Mucosa of rectum (tissue), 2 donors: ENCODE measurements around the gene CCDC122.

Experiments
- H3K27ac ChIP-seq, 2 donors: one replicate each; pipeline ENCODE4 v1.7.0; 2013; ENCODE audit warnings: inconsistent platforms in 2 of 2, low read depth in 2 of 2, low read length in 2 of 2
- H3K27me3 ChIP-seq, 2 donors: one replicate each; pipeline ENCODE4 v1.7.0; 2013; ENCODE audit warnings: low read length in 2 of 2; ENCODE audit not compliant: control insufficient read depth in 2 of 2, insufficient read depth in 2 of 2
- H3K36me3 ChIP-seq, 2 donors: one replicate each; pipeline ENCODE4 v1.7.0; 2013; ENCODE audit warnings: low read length in 2 of 2; ENCODE audit not compliant: control insufficient read depth in 2 of 2, insufficient read depth in 2 of 2
- H3K4me1 ChIP-seq, 2 donors: one replicate each; pipeline ENCODE4 v1.7.0; 2013; ENCODE audit warnings: low read length in 2 of 2, mild to moderate bottlenecking in 1 of 2; ENCODE audit not compliant: control insufficient read depth in 2 of 2, insufficient read depth in 2 of 2
- H3K4me3 ChIP-seq, 2 donors: one replicate each; pipeline ENCODE4 v1.7.0; 2013; ENCODE audit warnings: low read length in 2 of 2
- H3K9ac ChIP-seq, 2 donors: one replicate each; pipeline ENCODE4 v1.7.0; 2013; ENCODE audit warnings: low read length in 2 of 2, low read depth in 1 of 2, mild to moderate bottlenecking in 1 of 2
- H3K9me3 ChIP-seq, 2 donors: one replicate each; pipeline ENCODE4 v1.7.0; 2013; ENCODE audit warnings: low read length in 2 of 2; ENCODE audit not compliant: control insufficient read depth in 2 of 2
- donor health status: healthy.
- donor health status: Normal muscosa, but diverticular disease.

Gene CCDC122

DNA sequence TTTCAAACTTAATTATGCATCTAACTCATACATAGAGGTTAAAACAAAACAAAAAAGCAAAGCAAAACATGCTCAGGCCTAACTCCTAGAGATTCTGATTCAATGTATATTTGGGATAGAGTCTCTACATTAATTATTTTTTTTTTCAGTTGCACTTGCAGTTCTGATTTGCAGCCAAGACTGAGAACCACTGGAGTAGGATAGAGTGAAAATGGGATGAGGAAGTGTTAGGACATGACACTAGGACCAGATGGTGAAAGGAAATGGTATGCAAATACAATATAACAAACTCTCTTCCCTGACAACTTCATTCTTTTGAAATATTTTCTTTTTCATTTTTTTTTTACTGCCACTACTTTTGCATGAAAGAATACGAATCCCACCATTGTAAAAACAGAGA lies 1.8 kb downstream of the CCDC122 start:
- no peaks in the 10 kb centered on the region for H3K36me3 ChIP-seq
- no peaks in the 10 kb centered on the region for H3K9me3 ChIP-seq
- no peak overlapping the region for H3K4me3 ChIP-seq
- H3K9ac ChIP-seq: no peak overlapping the region
- H3K27me3 ChIP-seq: no peaks in the 10 kb centered on the region
- peaks cover 7 to 16% of the 10 kb centered on the region in 2 donors for H3K4me1 ChIP-seq
- no peak overlapping the region for H3K27ac ChIP-seq

DNA sequence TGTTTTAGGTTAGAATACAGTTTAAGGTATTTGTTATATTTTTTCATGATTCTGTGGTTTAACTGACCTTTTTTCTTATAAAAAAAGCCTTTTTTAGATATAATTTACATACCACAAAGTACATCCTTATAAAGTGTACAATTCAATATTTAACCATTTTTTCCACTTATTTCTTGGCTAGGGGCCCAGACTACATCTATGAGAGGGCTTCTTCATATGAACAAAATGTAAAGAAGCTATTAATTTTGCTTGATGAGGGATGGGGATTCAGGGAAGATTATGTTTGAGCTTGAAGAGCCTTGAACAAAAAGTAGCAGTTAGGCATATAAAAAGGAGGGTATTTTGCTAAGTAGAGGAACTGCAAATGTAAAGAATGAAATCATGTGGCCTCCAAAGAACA lies 2.2 kb downstream of the CCDC122 start:
- Histone ChIP-seq H3K4me1 (peaks cover 7 to 16% of the 10 kb centered on the region in 2 donors), H3K27ac (no peak overlapping the region), H3K4me3 (no peak overlapping the region), H3K36me3 (peaks cover 0 to under 1% of the 10 kb centered on the region in 2 donors), H3K9me3 (no peaks in the 10 kb centered on the region), H3K9ac (no peak overlapping the region), H3K27me3 (no peaks in the 10 kb centered on the region)

- Histone ChIP-seq H3K4me1 (peaks cover 7 to 16% of the 10 kb centered on the region in 2 donors), H3K27me3 (no peaks in the 10 kb centered on the region), H3K9me3 (no peaks in the 10 kb centered on the region)
Observed at GRCh38 chr13:43876366-43876765, 3.2 kb downstream of the CCDC122 start.

DNA sequence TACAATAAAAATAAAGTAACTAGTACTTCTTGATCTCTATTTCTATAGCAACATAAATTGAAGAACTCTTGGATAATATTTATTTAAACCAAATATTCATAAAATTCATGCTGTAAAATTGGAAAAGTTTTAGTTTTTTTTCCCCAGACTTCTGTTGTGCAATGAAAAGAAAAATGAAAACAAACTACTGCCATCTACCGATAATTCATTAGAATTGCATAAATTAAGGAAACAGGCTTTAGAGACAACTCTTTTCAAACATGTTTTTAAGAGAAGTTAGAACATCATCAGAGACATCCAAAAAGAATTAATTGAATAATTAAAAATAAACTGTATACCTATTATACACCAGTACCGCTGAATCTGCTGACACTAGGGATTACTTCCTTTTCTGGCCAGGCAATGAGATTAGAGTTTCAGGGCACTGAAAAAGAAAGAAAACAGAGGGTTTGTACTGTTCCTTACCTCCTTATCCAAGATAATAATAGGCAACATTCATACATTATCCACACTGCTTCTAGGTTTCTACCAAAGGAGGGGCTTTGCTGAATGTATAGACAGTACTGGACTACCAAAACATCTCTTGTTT lies 4.9 kb downstream of the CCDC122 start:
- Histone ChIP-seq H3K27ac (no peak overlapping the region), H3K36me3 (peaks cover 0 to 6% of the 10 kb centered on the region in 2 donors), H3K27me3 (no peaks in the 10 kb centered on the region), H3K9ac (no peak overlapping the region), H3K4me1 (peaks cover 7 to 9% of the 10 kb centered on the region in 2 donors), H3K9me3 (no peaks in the 10 kb centered on the region), H3K4me3 (no peak overlapping the region)

More at GRCh38 chr13:43876366-43876765, 3.2 kb downstream of the CCDC122 start:
- Histone ChIP-seq H3K27ac (no peak overlapping the region), H3K36me3 (peaks cover 0 to 6% of the 10 kb centered on the region in 2 donors), H3K4me3 (no peak overlapping the region), H3K9ac (no peak overlapping the region)

DNA sequence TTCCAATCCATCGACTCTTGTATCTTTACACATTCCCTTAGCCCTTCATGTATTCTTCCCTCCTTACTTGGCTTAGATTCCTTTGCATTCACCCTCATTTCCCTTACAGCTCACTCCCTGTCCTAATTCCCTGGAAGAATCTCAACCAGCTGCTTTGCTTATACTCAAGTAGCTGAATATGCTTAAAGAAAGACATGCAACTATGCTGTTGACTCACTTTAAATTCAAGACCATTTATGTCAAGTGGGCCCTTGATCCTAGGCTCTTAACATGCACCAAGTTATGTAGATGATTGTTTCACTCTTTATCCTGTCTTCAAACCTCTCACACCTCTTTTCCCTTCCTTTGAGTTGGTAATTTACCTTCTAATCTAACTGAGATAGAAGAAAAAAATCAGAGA lies 7.4 kb downstream of the CCDC122 start:
- Histone ChIP-seq H3K9ac (no peak overlapping the region), H3K27ac (no peak overlapping the region), H3K27me3 (no peaks in the 10 kb centered on the region), H3K4me3 (no peak overlapping the region), H3K36me3 (peaks cover 0 to 6% of the 10 kb centered on the region in 2 donors), H3K4me1 (no peaks in the 10 kb centered on the region), H3K9me3 (no peaks in the 10 kb centered on the region)

GRCh38 chr13:43865892-43866291 lies 13.6 kb downstream of the CCDC122 start:
- Histone ChIP-seq H3K36me3 (no peaks in the 10 kb centered on the region), H3K9me3 (no peaks in the 10 kb centered on the region), H3K27ac (no peak overlapping the region), H3K4me1 (no peaks in the 10 kb centered on the region), H3K27me3 (no peaks in the 10 kb centered on the region), H3K9ac (no peak overlapping the region), H3K4me3 (no peak overlapping the region)

DNA sequence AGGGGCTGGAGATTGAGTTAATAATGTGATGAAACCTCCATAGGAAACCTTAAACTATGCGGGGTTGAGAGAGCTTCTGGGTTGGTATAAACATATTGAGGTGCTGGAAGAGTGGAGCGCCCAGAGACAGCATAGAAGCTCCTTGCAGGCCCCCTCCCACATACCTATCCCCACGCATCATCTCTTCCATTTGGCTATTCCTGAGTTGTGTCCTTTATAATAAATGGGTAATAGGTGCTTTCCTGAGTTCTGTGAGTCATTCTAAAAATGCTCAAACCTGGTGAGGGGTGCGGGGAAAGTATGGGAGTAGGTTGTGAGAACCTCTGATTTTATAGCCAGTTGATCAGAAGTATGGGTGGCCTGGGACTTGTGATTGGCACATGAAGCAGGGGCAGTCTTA lies 14.6 kb downstream of the CCDC122 start:
- Histone ChIP-seq H3K4me3 (no peak overlapping the region), H3K9me3 (no peaks in the 10 kb centered on the region), H3K27me3 (no peaks in the 10 kb centered on the region), H3K27ac (no peak overlapping the region), H3K36me3 (no peaks in the 10 kb centered on the region), H3K4me1 (no peaks in the 10 kb centered on the region), H3K9ac (no peak overlapping the region)

DNA sequence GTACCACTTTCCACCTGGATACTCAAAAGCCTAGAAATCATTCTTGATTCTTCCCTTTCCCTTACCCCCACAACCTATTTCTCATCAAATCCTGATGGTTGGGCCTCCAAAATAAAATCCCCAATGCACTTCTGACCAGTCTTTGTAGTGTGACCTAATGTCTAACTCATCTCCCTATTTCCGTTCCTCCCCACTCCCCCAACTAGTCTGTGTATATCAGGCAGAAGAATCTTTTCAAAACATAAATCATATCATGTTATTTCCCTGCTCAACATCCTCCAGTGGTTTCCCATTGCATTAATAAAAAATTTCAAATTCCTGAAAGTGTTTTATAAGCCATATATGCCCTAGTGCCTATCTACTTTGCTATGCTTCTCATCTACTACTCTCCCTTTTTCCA lies 17.7 kb downstream of the CCDC122 start:
- no peak overlapping the region for H3K4me3 ChIP-seq
- H3K27me3 ChIP-seq: no peaks in the 10 kb centered on the region
- H3K36me3 ChIP-seq: peaks cover 0 to 3% of the 10 kb centered on the region in 2 donors
- H3K4me1 ChIP-seq: no peaks in the 10 kb centered on the region
- no peak overlapping the region for H3K27ac ChIP-seq
- H3K9ac ChIP-seq: no peak overlapping the region
- no peaks in the 10 kb centered on the region for H3K9me3 ChIP-seq

DNA sequence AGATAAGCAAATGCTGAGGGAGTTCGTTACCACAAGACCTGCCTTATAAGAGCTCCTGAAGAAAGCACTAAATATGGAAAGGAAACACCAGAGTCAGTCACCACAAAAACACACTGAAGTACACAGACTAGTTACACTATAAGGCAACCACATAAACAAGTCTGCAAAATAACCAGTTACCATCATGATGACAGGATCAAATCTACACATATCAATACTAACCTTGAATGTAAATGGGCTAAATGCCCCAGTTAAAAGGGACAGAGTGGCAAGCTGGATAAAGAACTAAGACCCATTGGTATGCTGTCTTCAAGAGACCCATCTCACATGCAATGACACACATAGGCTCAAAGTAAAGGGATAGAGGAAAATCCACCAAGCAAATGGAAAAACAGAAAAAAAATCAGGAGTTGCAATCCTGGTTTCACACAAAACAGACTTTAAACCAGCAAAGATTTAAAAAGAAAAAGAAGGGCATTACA lies 26.6 kb downstream of the CCDC122 start:
- Histone ChIP-seq H3K27me3 (no peaks in the 10 kb centered on the region), H3K36me3 (no peaks in the 10 kb centered on the region), H3K27ac (no peak overlapping the region), H3K4me1 (no peaks in the 10 kb centered on the region), H3K9me3 (peaks cover 0 to 16% of the 10 kb centered on the region in 2 donors), H3K4me3 (no peak overlapping the region), H3K9ac (no peak overlapping the region)

- Histone ChIP-seq H3K36me3 (no peaks in the 10 kb centered on the region), H3K9me3 (peaks cover 0 to 16% of the 10 kb centered on the region in 2 donors), H3K27me3 (no peaks in the 10 kb centered on the region), H3K4me1 (no peaks in the 10 kb centered on the region), H3K9ac (no peak overlapping the region), H3K27ac (no peak overlapping the region), H3K4me3 (no peak overlapping the region)
Observed at GRCh38 chr13:43850873-43851272, 28.7 kb downstream of the CCDC122 start.
